OCI-LY7 (cell line): ENCODE data around the gene SUPT4H1.

Experiments
- EZH2phosphoT487 ChIP-seq: fragments of 200-600 bp; sonication (generic); IDR thresholded peaks from 2 replicates; pipeline ENCODE4 v1.6.1; 2018; ENCODE audit warnings: low read depth, borderline replicate concordance, mild to moderate bottlenecking, mixed run types, antibody characterized with exemption, low read length, moderate library complexity, mixed read lengths
- TF ChIP-seq, protein P1 (sequence below): fragments of 200-600 bp; sonication (generic); conservative IDR thresholded peaks from 2 replicates; pipeline ENCODE4 v1.5.1; 2014; ENCODE audit warnings: mild to moderate bottlenecking, antibody characterized with exemption, low read length, moderate library complexity, mixed read lengths

DNA sequence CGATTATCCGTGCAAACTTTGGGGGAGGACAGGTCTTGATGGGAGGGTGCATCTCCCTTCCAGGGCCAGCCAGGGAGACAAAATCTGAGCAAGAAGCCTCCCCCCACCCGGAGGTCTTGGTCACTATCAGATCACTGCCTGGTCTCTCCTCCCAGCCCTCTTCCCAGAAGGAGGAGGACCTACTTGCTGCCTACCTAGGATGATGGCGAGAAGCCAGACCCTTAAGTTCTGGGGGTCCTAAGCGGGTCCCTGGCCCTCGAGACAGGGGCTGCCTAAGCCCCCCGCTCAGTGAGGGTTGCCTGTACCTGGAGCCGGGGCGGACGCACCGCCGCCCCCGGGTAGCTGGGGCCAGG is 28.0 kb downstream of the SUPT4H1 start:
- TF ChIP-seq, protein P1, sequence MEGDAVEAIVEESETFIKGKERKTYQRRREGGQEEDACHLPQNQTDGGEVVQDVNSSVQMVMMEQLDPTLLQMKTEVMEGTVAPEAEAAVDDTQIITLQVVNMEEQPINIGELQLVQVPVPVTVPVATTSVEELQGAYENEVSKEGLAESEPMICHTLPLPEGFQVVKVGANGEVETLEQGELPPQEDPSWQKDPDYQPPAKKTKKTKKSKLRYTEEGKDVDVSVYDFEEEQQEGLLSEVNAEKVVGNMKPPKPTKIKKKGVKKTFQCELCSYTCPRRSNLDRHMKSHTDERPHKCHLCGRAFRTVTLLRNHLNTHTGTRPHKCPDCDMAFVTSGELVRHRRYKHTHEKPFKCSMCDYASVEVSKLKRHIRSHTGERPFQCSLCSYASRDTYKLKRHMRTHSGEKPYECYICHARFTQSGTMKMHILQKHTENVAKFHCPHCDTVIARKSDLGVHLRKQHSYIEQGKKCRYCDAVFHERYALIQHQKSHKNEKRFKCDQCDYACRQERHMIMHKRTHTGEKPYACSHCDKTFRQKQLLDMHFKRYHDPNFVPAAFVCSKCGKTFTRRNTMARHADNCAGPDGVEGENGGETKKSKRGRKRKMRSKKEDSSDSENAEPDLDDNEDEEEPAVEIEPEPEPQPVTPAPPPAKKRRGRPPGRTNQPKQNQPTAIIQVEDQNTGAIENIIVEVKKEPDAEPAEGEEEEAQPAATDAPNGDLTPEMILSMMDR: no peak
- TF ChIP-seq EZH2phosphoT487: no peak
